Esophagus squamous epithelium (tissue), 4 donors: ENCODE data around the gene MYO6.

Source experiments
- POLR2A ChIP-seq, 4 donors: fragments of 450-650 bp; IDR thresholded peaks; one replicate each; pipeline ENCODE4 v1.6.1; 2017; ENCODE audit warnings: antibody characterized with exemption in 4 of 4, mild to moderate bottlenecking in 4 of 4, moderate library complexity in 3 of 4
- TF ChIP-seq, protein P1 (sequence below), 6 experiments: fragments of 450-650 bp in 4 of 6; fragments of 200-600 bp in 2 of 6; sonication (generic) in 2 of 6; IDR thresholded peaks; one replicate each; pipeline ENCODE4 v1.5.1; 2016 to 2019; ENCODE audit warnings: antibody characterized with exemption in 6 of 6, mild to moderate bottlenecking in 4 of 6, moderate library complexity in 4 of 6

DNA sequence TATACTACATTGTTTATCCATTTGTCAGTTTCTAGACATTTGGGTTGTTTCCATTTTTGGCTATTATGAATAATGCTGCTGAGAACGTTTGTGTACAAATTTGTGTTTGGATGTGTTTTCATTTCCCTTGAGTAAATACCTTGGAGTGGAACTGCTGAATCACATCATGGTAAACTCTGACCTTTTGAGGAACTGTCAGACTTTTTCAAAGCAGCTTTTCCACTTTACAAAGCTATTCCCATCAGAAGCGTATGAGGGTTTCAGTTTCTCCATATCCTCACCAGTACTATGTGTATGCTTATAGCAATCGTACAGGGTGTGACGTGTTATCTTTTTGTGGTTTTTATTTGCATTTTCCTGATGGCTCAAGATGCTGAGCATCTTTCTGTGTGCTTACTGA is 103.7 kb downstream of the MYO6 start:
- TF ChIP-seq, protein P1, sequence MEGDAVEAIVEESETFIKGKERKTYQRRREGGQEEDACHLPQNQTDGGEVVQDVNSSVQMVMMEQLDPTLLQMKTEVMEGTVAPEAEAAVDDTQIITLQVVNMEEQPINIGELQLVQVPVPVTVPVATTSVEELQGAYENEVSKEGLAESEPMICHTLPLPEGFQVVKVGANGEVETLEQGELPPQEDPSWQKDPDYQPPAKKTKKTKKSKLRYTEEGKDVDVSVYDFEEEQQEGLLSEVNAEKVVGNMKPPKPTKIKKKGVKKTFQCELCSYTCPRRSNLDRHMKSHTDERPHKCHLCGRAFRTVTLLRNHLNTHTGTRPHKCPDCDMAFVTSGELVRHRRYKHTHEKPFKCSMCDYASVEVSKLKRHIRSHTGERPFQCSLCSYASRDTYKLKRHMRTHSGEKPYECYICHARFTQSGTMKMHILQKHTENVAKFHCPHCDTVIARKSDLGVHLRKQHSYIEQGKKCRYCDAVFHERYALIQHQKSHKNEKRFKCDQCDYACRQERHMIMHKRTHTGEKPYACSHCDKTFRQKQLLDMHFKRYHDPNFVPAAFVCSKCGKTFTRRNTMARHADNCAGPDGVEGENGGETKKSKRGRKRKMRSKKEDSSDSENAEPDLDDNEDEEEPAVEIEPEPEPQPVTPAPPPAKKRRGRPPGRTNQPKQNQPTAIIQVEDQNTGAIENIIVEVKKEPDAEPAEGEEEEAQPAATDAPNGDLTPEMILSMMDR (IDR thresholded peaks at IDR 0.05) = no peak
- TF ChIP-seq POLR2A (IDR thresholded peaks at IDR 0.05) = no peak
